Fibroblast of skin of right quadriceps (primary cell): ENCODE results near the gene WWC2.
"Not testable (repeated sequence)": the region's sequence is repeated elsewhere in the genome, so short reads cannot be mapped to it uniquely, and the experiment has no call there.

ENCODE experiments used
- DNase-seq: peaks from one replicate; pipeline ENCODE4 v3.0.0-alpha.2; 2013

The WWC2 gene

DNA sequence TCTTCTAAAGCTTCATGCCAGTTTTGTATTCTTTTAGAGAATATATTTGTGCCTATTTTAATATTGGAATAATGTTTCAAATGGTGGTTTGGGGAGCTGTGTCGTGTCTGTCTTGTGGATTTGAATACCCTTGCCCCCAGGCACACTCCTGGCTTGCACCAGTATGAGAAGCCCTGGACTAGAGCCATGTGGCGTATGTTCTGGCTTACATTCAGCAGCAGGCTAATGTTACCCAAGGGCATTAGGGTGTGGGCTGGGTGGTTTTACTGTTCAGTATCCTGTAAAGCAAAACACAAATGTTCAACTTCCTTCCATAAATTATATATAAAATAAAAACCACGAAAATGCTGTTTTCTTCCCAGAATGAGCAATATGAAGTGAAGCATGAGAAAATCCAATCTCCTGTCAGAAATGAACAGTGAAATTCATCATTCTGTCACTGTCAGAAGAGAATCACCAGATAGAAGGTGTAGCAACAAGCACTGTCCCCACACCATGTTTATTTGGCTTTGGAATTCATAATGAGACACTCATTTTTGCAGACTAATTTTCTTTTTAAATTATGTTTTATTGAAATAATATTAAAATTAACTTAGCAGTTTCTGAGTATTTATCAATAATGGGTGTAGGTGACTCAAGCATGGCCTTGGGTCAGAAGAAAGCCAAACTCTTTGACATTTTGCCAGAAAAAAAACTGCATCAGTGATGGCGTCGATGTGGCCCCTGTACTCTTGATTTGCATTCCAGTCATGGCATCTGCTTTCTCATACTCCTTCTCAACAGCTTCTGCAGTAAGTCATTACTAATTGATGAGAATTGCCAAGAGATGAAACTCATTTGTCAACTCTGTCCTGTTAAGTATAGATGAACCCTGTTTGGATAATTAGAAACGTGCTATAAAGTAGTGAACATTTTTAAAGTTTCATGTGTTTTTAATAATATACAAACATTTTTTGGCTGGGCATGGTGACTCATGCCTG, 43.8 kb downstream of the WWC2 start:
- DNase-seq = peak; percentile 94

DNA sequence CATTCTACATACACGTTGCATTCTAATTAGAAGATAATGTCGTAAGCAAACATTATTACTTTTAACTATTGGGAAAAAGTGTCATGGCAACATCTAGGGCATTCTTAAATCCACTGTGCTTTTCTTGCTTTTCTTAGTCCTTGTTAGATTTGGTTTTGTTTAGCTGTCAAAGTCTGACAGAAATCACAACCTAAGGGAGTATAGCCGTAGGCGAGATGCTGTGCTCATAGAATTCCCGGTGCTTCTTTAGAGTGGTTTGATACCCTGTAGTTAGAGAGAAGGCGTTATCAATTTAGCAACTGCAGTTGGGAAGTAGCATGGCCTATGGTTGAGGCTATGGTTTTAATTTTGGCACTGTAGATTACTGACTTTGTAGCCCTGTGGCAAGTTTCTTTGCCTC, 45.7 kb downstream of the WWC2 start:
- DNase-seq = no peak

DNA sequence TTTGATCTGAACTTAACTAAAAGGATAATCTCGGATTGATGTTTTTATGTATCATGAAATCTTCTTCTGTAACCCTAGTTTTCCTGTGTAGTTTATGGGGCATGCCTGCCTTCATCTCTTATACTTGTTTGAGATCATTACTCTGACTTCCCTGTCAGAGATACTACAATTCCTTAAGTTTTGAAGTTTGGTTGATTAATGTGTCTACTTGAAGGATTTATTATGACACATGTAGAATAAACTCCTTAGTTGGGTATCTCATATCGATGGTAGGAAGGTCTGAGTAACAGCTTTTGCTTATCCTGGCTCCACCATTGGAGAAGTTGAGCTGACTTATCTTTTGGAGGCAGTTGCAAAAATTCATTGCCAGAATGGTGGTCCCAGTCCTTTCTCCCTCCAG, 46.7 kb downstream of the WWC2 start:
- DNase-seq = no peak

DNA sequence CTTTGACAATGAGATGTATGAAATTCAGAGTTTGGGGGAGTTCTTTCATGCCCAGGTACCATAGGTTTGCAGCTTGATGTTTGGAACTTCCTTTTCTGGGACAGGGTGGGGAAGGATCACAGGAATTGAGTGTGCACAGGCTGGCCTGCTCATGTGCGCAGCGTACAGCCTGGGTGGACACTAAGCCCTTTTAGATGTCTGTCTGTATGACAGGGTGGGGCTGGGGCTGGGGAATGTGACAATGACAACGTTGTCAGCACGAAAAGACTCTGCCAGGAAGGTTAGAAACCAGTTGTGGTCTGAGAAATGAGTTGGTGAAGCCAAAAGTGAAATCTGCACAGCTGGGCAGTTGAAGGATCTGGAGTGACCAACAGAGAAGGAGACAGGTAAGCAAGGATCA, 47.4 kb downstream of the WWC2 start:
- DNase-seq = no peak

DNA sequence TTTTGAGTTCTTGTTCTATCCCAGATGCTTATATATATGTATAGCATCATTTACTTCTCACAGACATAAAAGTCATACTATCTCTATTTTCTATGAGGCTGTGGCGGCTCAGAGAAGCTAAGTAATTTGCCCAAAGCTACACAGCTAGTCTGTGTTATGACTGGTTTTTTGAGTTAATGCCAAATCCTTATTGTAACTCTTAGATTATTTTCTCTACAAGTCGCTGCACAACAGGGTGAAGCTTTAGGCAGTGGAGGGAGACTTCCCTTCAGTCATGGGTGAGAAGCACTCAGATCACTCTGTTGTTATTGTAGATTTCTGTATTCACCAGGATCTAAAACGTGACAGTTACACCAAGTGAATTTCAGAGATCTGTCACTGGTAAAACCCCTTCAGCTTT, 48.1 kb downstream of the WWC2 start:
- DNase-seq = no peak

DNA sequence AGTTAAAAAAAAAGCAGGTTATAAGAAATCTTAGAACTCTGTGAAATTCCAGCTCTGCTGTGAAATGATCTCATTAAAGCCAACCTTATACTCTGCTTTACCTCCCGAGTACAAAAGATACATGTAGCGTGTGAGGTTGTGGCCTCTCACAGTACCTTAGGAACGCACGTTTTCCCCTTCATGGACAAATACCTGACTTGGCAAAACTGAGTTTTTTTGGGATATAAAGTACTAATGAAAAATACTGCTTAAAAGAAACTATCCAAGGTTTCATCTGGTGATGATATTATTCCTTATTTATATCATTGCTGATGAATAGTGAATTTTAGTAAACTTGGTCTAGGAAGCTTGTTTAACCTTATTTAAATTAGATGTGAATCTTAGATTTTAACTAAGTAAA, 48.9 kb downstream of the WWC2 start:
- no peak for DNase-seq

DNA sequence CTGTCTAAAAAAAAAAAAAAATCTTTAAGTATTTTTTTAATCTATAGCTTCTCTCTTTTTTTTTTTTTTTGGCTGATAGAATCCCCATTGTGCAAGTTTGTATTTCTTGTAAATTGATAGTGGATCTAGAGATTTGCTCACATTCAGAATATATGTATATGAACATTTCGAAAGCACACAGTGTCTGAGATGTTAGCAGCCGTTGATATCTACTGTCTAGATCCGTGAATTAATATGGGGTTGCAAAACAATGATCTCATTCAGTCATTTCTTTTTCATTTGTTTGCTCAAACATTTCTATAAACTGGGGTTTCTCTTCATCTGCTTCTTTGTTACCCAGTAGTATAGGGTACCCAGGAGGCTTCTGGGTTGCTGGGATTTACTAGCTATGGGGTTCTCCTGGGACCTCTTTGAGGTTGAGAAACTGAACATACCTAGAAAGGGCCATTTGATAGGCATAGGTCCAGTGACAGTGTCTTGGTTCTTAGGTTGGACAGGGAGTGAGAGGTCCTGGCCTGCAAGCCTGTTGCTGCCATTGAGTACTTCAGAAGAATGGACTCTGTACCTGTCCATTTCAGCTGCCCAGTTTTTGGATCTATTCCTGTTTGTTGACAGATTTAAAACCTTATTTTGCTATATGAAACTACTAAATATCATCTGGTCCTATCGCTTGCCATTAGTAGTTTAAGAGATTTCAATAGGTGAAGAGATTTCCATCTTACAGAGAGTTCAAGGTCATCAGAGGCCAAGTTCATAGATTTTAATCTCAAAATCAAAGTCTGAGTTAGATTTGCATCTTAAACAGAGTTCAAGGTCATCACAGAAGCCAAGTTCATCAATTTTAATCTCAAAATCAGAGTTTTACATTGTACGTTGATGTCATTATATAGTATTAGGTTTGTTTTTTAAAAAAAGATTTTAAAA, 50.8 kb downstream of the WWC2 start:
- no peak for DNase-seq

DNA sequence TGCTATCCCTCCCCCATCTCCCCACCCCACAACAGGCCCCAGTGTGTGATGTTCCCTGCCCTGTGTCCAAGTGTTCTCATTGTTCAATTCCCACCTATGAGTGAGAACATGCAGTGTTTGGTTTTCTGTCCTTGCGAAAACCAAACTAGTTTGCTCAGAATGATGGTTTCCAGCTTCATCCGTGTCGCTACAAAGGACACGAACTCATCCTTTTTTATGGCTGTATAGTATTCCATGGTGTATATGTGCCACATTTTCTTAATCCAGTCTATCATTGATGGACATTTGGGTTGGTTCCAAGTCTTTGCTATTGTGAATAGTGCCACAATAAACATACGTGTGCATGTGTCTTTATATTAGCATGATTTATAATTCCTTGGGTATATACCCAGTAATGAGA, 51.6 kb downstream of the WWC2 start:
- not testable (repeated sequence) for DNase-seq

DNA sequence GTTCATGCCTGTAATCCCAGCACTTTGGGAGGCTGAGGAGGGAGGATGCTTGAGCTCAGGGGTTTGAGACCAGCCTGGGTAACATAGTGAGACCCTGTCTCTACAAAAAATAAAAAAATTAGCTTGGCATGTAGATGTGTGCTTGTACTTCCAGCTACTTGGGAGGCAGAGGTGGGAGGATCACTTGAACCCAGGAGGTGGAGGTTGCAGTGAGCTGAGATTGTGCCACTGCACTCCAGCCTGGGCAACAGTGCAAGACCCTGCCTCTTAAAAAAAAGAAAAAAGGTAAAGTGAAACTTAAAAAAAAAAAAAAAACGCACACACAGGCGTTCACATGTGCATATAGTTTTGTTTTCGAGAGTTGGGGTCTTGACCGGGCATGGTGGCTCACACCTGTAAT, 53.2 kb downstream of the WWC2 start:
- not testable (repeated sequence) for DNase-seq

DNA sequence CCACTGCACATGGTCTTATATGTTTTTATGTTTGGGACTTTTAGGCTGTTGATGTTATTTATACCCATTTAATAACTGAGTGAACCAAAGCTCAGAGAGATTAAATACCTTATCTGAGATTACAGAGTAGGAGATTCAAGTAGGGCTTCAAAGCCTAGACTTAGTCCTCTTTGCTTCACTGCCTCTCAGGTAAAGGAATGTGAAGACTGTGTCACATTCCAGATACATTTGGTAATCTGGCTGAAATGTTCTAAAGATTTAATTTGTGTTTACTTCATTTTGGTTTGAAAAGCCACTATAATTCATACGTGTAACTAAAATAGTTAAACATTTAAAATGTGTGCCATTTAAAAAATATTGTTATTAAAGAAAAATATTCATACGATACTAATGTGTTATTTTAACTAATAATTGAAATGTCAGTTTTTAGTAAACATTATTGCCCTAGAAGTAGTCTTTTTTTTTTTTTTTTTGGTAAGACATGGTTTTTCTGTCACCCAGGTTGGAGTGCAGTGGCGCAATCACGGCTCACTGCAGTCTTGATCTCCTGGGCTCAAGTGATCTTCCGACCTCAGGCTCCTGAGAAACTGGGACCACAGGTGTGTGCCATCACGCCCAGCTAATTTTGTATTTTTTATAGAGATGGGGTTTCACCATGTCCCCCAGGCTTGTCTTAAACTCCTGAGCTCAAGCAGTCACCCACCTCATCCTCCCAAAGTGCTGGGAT, 54.3 kb downstream of the WWC2 start:
- DNase-seq = no peak

DNA sequence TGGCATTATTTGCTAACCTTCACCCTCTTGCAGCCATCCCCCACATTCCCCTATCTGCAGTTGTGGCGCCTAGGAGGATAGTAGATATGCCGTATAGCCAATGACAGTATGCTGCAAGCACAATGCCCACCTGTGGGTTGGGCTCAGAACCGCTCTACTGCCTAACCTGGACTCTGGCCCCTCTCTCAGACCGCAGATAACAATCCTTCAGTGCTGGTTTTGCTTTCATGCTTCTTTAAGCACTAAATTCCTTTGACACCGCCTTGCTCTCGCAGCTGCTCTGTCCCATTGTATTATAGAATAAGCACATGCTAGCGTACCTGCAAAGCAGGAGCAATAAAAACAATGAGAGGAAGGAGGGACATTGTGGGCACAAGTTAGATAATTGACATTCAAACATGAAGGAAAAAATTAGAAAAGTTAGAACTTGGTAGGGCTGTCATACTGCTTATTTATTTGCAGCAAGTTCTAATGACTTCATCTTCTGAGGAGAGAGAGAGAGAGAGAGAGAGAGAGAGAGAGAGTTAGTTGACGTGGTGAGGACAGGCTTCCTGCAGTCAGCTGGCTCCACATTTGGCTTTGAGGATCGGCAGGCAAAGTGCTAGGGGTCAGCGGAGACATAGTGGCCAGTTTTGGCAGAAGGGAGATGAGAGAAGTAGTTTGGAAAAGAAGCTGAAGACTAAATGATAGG, 55.8 kb downstream of the WWC2 start:
- DNase-seq = no peak

DNA sequence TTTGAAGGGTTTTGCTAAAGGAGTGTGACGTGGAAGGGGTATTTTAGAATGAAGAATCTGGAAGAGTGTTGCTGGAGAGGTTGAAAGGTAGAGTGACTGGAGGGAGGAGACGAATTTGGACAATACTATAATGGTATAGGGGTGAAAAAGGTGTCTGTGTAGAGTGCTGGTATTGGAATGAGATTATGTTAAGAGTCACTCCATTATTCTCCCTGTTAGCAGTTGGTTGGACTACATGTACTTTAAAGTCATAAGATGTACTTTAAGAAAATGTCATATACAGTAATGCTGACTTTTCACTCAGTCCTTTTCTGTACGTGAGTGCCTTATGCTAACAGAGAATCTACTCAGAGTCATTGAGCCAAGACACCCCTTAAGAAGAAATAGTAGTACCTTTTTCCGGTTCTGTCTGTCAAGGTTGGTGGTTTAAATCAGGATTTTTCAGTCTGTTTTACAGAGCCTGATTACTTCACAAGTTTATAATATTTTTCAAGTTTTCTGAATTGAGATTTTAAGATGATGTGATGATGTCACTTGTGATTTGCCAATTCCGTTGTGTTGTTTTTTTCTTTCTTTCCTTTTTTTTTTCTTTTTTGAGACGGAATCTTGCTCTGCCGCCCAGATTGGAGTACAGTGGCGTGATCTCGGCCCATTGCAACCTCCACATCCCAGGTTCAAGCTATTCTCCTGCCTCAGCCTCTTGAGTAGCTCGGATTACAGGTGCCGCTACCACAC, 56.6 kb downstream of the WWC2 start:
- DNase-seq = no peak

DNA sequence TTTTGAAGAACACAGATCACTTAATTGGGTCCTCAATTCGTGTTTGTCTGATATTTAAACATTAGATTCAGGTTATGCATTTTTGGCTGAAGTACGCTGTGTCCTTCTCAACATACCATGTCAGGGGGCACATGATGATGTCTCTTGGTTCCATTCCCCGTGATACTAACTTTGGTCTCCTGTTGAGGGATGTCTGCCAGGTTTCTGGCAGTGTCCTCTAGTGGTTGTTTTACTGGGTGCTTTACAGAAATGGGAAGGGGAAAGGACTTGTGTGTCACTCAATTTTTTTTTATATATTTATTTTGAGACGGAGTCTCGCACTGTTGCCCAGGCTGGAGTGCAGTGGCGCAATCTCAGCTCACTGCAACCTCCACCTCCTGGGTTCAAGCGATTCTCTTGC, 58.2 kb downstream of the WWC2 start:
- DNase-seq = no peak

DNA sequence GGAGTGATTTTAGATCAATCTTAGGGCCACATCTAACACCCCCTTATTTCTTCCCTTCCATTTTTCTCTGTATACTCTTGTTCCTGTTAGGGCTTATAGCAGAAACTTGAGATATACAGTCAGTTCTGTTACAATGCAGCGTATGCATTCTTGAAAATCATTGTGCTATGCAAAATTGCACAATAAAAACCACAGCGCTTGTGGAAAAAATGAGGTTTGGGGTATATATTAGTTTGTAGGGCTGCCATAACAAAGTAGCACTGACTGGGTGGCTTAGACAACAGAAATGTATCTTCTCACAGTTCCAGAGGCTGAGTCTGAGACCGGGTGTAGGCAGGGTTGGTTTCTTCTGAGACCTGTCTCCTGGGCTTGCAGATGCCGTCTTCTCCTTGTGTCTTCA, 59.0 kb downstream of the WWC2 start:
- peak; percentile 93 for DNase-seq

DNA sequence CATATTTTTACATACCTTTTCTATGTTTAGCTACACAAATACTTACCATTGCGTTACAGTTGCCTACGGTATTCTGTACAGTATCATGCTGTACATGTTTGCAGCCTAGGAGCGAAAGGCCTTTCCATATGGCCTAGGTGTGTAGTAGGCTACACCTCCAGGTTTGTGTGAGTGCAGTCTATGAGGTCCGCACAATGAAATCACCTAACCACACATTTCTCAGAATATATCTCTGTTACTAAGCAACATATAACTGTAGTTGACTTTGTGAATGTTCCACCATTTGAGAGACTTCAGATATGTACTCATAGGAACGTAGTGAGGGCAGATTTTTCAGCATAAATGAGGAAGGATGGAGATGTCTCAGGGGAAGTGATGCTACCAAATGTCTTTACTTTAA, 62.6 kb downstream of the WWC2 start:
- no peak for DNase-seq

DNA sequence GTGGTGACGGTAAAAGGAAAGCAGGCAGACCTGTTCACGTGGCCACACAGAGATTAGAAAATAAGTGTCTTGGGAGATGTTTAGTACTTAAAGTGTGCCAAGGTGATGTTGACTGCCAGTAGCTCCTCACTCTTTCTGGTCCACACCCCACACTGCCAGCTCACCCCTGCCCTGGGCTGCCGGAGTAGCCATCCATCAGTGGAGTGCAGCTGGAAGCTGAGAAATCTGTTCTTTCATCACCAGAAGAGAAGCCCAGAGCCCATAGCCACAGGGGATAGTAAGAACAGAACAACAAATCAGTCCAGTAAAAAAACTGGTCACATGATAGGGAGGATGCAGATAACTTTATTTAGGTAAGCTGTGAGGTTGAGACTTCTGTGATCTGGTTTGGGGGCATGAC, 64.1 kb downstream of the WWC2 start:
- DNase-seq = no peak

DNA sequence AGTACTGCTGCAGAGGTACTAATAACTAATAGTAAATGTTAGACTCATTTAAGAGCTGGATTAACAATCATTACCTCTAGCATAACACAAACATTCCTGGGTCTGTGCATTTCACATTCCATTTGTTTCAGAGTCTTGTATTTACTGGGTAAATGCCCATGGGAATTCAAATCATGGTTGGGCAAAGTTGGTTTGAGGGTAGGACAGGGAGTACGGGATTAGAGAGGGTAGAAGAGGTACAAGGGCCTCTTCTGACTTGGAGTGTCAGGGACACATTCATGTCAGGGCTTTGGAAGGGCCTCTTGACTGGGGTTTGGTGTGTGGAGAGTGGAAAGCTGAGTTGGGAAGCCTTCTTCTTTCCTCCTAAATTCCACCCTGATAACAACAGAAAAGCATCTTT, 65.9 kb downstream of the WWC2 start:
- peak; percentile 66 for DNase-seq

DNA sequence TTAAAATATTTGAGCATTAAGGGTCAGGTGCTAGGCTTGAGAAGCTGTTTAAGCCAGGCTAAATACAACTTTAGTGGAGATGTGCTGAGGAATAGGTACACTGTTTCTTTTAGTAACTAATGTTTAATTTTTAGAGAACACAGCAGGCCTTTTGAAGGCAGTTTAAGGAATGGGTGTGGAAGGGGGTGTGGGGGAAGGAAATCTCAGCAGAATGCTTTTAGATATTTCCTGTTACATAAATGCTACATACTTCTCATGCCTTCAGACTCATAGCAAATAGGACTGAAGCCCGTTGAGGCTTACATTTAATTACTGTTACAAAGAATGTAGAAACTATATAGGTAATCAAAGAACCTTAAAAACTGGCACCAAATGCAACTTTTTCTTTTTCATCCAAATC, 66.3 kb downstream of the WWC2 start:
- peak; percentile 75 for DNase-seq

DNA sequence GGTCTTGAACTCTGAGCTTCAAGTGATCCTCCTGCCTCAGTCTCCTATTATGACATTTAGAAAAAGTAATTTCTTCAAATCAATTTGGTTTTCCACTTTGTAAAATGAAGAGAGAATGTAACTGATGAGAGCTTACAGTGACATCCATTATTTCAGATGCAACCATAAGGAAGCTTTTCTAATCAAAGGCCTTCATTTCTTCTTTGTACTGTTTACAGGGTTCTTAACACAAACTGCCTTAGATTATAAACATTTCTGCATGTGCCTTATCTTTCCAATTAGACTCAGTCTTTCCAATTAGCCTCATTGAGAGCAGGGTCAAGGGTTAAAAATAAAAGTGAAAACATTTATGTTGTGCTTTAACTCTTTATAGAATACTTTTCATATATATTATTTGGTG, 71.8 kb downstream of the WWC2 start:
- DNase-seq = no peak

DNA sequence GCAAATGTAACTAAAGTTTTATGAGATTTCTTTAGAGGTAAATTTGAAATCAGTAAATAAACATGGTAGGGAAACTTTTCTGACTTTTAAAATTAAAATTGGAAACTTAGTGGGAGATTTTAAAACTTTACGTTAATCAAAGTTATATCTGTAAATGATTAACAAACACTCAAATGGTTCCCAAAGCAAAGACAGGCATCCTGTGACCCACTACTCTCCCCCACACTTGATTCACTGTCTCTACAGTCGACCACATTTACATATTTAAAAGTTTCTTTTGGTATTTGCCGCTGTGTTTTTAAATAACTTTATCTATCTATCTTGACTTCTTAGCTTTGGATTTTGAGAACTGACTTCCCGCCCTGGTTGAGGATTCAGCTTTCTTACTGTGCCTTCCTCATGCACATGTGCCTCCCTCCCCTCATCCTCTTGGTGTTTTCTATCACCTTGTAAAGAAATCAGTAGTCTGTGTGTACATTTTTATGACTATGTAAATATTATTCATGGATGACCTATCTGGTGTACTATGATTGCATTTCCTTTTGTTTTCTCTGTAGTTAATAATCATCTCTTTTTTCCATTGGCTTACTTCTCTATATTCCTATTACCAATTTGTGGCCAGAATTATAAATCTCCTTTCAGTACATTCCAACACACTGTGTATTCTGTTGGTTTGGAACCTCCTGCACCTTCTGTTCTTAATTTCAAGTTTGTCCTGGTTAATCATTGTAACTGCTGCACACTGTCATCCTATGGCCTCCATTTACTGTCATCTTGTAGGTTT, 72.6 kb downstream of the WWC2 start:
- DNase-seq = peak; percentile 31

DNA sequence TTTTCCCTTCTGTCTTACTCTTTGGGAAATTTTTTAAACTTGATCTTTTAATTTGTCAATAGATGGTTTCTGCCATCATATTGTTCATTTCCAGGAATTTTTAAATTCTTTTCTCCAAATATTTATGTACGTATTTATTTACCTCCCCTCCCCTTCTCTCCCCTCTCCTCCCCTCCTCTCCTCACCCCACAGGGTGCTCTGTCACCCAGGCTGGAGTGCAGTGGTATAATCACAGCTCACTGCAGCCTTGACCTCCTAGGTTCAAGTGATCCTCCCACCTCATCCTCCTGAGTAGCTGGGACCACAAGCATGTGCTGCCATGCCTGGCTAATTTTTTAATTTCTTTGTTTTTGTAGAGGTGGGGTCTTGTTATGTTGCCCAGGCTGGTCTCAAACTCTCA, 73.8 kb downstream of the WWC2 start:
- no peak for DNase-seq
